CMK (cell line): ENCODE measurements around the gene ARHGAP21.

Experiments
- DNase-seq: peaks from one replicate; pipeline ENCODE4 v3.0.0-alpha.2; 2010; ENCODE audit warnings: low read depth

ARHGAP21 gene

GRCh38 chr10:24533981-24534380, 189.7 kb downstream of the ARHGAP21 start:
- DNase-seq: no peak
